C1 segment of cervical spinal cord (tissue), 14 donors: ENCODE measurements around the gene ADAM17.
A peak's percentile ranks its signal among the peaks of the same experiment; 100 is the strongest.
"Not testable (repeated sequence)": the region's sequence is repeated elsewhere in the genome, so short reads cannot be mapped to it uniquely, and the experiment has no call there.

Experiments
- DNase-seq, 14 donors: peaks; one replicate each; lab custom pipeline; 2025; lab: John Stamatoyannopoulos, UW

The ADAM17 gene

DNA sequence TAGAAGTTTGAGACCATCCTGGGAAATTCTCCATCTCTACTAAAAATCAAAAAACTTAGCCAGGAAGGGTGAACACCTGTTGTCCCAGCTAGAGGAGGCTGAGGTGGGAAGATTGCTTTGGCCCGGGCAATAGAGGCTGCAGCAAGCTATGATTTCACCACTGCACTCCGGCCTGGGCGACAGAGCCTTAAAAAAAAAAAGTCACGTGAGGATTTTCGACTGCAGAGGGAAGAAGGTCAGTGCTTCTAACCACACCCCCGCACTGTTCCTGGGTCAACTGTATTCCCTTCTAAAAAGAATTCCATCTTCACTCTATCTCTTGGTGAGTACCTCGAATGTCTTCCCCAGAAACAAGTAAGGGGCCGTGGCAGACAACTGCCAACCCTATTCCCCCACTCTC is 31.3 kb downstream of the ADAM17 start:
- no peak for DNase-seq

DNA sequence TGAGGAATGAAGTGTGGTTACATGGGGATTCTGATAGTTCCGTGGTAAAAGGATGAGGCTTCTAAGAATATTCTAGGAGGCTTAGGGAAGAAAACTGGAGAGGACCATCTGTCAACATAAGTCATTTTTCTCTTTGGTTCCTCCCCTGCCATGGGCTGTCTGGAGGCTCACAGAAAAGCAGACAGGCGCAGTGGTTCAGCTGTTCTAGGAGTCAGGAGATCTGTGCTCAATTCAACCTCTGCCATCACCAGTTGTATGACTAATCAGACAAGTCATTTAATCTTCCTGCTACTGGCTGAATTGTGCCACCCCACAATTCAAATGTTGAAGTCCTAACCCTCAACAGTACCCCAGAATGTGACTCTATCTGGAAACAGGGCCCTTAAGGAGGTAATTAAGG is 36.4 kb downstream of the ADAM17 start:
- no peak for DNase-seq

DNA sequence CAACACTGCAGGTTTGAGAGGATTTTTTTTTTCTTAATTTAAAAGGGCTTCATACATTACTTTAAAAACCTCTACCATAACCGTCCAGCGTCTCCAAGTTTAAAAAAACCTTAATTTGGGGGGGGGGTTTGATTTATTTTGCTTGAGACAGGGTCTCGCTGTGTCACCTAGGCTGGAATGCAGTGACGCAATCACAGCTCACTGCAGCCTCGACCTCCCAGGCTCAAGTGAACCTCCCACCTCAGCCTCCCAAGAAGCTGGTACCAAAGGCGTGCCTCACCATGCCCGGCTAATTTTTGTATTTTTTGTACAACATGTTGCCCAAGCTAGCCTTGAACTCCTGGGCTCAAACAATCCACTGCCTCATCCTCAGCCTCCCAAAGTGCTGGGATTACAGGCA is 36.9 kb downstream of the ADAM17 start:
- DNase-seq = no peak

DNA sequence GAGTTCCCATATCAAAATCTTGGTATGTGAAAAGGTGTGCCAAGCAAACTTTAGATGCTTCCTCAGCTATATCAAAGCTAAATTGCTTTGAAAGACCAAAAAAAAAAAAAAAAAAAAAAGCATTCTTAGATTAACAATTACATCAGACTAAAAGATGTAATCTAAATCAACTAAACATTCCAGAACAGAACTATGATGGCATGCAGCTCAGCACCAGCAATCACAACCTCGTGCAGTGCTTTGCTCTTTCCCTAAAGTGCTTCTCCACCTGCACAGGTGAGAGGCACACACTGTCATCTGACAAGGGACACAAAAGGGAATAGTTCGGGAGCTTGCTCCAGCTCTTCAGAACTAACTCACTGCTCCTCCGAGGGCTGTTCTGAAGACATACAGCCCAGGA is 37.5 kb downstream of the ADAM17 start:
- no peak for DNase-seq

DNA sequence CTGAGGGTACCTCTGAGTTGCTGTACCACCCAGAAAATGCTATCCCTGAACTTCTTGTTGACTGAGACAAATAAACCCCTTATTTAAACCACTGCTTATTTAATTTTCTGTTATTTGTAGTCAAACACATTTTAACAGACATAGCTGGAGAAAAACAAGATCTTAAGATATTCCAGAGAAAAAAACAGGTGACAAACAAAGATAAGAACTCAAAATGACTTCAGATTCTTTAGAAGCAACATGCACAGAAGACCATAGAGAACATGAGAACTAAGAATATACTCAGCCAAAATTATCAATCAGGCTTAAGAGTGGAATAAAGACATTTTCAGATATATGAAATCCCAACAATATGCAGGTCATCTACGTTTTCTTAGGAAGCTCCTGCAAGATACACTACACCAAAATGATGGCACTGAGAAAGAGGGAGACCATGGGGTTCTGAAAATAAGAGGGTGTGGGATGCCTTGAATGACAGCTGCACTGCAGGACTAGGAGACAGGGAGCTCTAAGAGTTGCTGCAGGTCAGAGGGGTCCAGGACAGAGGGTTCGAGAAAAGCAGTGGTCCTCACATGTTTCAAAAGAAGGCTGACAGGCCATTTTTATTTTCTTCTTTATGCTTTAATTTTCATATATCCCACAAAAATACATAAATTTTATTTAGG is 38.4 kb downstream of the ADAM17 start:
- DNase-seq = no peak

DNA sequence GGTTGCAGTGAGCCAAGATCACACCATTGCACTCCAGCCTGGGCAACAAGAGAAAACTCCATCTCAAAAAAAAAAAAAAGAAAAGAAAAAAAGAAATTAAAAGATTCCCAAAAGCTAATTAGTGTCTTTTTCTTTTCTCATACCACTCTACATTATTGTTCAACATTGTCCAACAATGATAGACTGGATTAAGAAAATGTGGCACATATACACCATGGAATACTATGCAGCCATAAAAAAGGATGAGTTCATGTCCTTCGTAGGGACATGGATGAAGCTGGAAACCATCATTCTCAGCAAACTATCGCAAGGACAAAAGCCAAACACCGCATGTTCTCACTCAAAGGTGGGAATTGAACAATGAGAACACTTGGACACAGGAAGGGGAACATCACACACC is 41.7 kb downstream of the ADAM17 start:
- DNase-seq = not testable (repeated sequence)

DNA sequence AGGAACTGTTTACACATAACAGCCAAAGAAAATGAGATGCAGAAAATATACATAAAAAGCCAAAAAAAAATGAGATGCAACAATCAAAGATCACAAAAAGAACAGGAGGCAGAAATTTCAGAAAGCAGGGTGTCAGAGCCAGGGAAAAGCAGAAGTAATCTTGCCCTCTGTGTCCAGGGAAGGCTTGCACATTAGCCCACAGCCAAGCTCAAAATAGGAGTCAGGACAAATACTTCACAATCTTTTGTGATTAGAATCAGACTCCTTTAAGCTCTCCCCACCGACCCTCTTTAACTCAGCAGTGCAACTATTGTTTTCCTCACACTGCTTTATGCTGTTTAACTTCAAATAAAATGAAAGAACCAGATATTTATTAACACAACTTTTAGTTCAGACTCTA is 46.7 kb downstream of the ADAM17 start:
- DNase-seq = no peak

DNA sequence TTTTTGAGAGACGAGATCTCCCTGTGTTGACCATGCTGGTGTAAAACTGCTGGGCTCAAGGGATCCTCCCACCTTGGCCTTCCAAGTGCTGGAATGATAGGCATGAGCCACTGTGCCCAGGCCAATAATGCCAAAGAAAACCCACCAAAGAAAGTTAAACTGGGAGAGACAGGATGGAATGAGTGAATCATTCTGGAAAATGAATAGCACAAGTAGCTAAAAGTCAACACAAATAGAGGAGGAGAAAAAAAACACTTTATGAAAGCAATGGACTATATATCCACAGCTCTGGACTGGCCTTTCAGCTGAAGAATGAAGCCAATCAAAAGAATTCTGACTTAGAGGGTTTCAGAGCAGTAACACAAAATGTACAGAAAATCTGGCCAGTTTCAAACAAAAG is 57.4 kb downstream of the ADAM17 start:
- no peak for DNase-seq

DNA sequence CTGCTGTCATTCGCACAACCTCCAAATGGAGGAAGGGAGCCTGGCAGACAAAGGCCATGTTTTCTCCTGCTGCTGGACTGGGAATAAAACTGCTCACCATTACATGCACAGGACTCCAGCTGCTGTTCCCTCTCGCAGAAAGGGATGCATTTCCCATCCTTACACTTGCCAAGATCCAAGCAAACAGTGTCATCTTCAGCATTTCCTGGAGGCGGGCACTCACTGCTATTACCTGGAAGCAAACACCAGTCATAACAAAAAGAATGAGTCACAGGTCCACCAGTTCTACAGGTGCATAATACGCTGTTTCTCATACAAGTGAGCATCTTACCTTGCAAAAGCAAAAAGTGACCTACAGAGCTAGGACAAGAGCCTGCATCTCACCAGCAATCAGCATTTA is 58.6 kb downstream of the ADAM17 start:
- no peak for DNase-seq

DNA sequence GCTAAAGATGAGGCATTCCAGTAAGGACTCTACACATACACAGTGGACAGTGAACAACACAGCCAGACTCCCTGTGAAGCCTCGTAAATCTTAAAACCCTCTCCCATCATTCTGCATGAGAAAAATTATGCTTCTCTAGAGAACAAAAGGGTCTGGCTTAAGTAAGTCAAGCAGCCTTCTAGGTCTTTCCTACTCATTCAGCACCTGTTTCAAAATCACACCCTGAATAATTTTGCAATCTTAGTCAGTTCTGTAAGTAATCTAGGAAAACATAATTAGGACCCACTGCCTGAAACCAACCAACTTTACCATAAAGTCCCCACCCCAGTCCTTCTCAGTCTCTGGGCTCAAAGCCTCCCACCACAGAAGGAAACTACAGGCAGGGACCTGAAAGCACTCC is 61.5 kb downstream of the ADAM17 start:
- no peak for DNase-seq

DNA sequence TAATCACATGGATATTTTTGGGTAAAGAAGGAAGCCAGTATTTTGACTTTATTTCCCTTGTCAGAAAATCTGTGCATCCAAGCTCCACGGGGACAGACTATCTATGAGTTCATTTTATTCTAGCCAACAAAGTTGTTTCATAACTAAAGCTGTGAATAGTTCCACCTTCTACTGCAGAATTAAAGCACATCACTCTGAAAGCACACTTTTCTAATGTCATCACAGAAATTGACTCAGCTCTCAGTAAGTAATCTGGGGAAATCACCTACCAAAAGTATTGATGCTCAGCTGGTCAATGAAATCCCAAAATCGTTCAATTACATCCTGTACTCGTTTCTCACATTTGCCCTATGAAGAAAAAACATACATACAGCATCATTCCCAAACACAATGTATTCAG is 62.2 kb downstream of the ADAM17 start:
- DNase-seq = no peak

DNA sequence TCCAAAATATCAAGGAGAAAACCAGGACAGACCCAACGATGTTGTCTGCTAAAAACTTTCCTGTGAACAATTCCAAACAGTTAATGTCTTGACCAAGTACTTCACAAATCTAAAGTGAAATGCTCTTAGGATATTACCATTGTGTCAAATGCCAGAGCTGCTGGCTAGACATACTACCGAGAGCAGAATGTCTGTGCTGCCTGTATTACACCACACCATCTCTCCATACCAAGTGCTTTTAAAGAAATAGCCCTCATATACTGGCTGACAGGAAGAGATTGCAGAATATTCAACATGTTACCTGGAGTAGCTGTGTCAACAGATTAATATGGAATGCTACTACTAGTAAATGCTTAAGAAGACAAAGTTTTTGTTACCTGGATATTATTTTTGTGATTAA is 62.7 kb downstream of the ADAM17 start:
- DNase-seq = no peak

DNA sequence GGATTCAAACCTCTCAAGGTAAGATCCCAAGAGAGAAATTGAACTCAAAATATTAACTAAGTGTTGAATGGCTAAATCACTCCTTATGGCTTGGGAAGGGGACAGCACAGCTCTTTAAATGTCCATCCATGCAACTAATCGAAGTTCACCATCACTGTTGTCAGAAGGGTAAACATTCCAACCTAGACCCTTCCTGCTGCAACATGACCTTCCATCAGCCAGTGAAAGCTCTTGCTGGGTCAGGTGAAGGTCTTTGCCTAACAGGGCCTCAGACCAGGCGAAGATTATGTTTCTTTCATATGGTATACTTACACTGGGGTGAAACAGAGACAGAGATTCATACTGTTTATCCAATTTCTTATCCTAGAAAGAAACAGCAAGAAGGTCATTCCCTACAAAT is 64.8 kb downstream of the ADAM17 start:
- no peak for DNase-seq

DNA sequence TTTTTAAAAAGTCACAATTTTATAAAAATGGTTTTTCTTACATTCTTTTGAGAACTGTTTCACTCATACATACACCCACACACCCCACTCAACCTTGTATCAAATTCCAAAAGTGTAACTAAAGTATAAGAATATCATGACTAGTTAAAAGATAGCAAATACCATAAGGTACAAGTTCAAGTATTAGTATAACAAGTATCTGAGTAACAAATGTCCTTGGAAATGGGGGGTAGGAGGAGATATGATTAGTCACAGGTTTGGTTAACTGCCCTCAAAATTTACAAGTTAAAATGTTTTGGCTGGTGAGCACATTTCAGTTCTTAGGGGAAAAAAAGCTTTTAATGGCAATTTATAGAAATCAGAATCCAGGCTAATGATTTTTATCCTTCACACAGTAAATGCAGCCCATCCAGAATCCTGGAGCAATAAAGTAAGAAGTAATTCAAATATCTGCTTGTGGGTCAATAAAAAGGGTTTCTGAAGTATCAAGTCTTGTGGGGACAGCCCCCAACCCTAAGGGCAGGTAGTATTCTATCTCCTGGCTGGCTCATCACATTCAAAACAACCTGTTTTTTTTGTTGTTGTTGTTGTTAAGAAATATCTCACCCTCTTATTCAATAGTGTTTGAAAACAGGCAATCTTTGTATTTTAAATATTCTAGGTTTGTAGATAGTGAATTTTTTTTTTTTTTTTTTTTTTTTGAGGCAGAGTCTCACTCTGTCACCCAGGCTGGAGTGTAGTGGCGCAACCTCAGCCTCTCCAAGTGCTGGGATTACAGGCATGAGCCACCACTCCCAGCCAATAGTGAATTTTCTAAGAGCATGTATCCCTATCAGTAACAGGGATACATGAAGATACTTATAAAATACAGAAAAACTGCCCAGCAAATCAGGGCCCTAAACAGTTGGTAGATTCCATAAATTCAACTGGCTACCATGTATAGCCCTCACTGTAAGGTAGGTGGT is 66.8 kb downstream of the ADAM17 start:
- no peak for DNase-seq

DNA sequence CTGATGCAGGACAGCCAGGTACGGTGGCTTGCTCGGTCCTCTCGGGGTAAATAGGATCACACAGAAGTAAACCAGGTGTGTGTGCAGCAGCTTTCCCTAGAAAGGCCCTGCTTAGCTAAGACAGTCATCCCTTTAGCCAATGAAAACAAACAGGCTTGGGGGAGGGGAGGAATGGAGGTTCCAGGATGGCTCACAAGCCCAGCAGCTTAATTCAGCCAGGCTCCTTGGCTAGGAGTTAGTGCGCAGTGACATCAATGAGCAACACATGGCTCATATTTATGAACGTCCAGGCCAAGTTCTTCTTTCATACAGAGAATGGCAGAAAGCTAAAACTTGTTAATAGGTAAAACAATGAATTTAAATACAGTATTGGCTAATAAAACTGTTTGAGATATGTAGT is 71.1 kb downstream of the ADAM17 start:
- DNase-seq = no peak

DNA sequence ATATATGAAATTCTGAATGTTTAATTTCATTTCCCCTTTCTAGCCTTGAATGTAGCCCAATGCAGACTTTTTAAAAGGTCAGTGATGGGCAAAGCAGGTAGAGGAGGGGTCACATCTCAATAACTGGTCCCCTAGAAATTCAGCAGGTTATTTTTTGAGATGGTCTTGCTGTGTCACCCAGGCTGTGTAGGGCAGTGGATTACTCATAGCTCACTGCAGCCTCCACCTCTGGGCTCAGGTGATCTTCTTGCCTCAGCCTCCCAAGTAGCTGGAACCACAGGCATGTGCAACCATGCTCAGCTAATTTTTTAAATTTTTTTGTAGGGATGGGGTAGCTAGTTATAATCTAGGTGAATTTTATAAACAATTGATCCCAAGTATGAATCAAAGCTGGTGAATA is 72.5 kb downstream of the ADAM17 start:
- no peak for DNase-seq

DNA sequence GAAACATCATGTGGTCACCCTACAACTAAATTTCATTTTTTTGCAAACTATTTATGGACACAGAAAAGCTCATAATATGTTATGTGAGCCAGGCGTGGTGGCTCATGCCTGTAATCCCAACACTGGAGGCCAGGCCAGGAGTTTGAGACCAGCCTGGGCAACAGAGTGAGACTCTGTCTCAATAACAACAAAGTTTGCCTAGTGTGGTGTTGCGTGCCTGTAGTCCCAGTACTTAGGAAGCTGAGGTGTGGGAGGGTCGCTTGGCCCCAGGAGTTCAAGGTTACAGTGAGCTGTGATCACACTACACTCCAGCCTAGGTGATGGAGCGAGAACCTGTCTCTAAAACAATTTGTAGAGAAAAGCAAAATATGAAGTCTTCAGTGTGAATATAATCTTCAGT is 75.5 kb downstream of the ADAM17 start:
- no peak for DNase-seq

DNA sequence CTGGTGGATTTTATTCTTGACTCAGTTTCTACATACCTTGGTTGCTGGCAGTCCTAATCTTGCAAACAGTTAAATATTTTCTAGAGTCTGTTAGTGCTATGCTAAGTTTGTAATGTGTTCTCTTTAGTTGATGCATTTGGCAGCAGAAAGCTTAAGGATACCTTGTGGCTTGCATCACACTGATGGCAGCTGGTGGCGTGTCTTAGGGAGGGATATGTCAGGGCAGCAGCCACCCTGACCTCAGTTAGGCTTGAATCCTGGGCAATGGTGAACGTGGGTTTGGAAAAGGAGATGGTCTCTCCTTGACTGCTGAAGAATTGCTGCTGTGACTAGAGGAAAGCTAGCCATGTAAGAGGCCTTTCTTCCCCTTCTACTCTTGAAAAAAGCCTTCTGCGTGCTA is 77.1 kb downstream of the ADAM17 start:
- DNase-seq = no peak

DNA sequence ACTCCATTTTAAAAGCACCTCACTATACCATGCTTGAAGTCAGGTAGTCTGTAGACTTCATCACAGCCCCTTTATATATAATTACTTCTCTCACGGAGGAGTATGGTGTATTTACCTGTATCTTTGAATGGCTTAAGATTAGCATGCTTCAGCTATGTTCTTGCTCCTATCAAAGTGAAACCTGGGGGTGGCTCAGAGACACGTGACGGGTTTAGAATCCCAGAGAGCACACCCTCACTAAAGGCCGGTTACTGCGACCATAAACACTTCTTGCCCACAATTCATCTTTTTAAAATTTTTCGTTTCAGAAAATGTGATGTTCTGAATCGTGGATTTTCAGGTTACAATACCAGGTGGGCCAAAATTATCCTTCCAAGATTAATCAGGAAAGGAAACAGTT is 77.7 kb downstream of the ADAM17 start:
- DNase-seq = no peak

DNA sequence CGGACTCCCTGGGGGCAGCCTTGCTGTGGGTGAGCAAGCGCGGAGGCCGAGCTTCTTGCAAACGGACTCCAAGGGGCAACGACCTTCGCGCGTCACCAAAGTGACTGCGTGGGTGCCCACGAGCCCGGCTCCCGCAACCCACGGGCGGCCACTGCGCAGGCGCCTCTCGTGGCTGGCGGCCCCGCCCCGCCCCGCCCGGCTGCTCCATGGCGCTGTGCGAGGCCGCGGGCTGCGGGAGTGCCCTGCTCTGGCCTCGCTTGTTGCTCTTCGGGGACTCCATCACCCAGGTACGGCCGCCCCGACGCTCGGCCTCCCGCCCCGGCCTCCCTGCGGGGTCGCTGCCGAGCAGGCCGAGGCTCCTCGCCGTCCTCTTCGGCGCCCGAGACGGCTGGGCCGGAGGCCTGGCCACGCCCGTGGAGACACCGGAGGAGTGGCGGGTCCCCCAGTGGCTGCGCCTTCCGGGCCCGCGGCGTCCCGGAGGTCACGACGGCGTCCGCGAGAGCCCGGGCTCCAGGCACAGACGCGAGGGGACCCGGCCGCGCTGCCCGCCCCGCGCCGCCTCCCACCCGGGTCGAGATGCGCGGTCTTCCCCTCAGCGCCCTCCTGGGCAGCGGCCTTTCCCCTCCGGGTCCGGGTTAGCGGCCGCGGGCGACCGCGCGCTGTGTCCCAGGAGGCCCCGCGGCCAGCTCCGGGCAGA is 81.1 kb downstream of the ADAM17 start, which contains the start of gene IAH1:
Gene IAH1 (plus strand): TSS at position 191 of the 697 bp plus-strand sequence. CDS start 16 bp downstream, at position 207.
- peak; percentile 13 to 86 (median 68) for DNase-seq

DNA sequence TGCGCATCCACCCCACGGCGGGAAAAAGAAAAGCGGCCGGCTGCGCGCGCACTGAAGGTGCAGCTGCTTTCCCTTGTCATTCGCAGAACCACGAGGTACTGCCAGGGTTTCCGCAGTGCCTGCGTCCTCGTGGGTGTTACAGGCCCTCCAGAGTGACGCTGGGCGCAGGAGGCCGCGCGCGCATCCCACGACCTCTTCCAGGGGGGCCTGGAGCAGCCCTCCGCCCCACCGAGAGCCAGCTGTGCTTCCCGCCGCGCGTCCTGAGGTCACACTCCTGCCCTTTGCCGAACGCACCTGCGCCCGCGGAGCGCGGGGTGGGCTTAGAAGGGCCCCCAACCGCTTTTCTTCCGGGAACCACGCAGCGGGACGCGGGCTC is 81.7 kb downstream of the ADAM17 start:
- DNase-seq = peak in 7 of 14 donors; percentile 14 to 70 (median 44)

DNA sequence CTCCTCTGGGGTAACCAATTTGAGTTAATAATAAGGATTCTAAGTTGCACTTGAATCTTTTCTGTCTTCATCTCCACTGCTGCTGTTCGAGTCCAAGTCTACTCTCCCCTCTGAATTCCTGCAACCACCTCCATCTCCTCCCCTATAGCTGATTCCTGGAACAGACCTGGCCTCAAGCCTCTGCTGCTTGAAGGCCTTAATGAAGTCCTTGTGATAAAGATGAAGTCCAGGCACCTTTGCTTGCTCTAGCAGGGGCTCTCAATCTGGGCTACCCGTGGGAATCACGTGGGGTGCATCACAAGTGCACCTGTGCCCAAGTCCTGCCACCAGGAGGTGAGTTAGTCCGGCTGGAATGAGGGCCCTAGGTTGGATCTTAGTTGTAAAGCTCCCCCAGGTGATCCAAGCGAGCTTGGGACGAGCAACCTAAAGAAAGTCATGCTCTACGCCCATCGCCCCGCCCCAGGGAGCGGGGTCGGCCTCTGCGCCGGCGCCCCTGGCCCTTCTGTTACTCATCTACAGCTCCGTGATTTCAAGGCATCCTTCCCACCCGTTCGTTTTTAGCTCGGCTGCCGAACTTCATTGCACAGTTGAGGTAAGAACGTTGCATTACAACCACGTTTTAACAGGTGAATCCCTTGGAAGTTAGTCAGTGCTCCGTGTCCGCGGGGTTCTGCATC is 82.2 kb downstream of the ADAM17 start:
- peak in 1 of 14 donors; percentile 49 for DNase-seq
